Spleen (tissue), 11 donors: ENCODE measurements around the gene ADPRH. TPM values are rescaled to one million over a fixed set of nuclear protein-coding genes. Genes with fewer than 3 reads are reported as not detected.
"Not testable (repeated sequence)": the region's sequence is repeated elsewhere in the genome, so short reads cannot be mapped to it uniquely, and the experiment has no call there.

ENCODE experiments used
- DNase-seq: peaks from one replicate; pipeline ENCODE4 v3.0.0-alpha.2; 2020
- H3K27ac ChIP-seq, 8 donors: fragments of 200-600 bp; sonication (generic) in 7 of 8; 1 replicate in 4 of 8; 2 replicates in 4 of 8; pipeline versions ENCODE4 v1.5.0 to v1.8.0; 2016 to 2021; ENCODE audit warnings: inconsistent platforms in 4 of 8, mild to moderate bottlenecking in 4 of 8, moderate library complexity in 1 of 8
- H3K27me3 ChIP-seq, 7 donors: fragments of 200-600 bp; sonication (generic) in 6 of 7; replicated peaks in 1 of 7; 1 replicate in 4 of 7; 2 replicates in 3 of 7; pipeline versions ENCODE4 v1.5.0 to v1.8.0; 2016 to 2021; ENCODE audit warnings: inconsistent platforms in 3 of 7, mild to moderate bottlenecking in 1 of 7
- H3K36me3 ChIP-seq, 6 donors: fragments of 200-600 bp; sonication (generic) in 5 of 6; 1 replicate in 4 of 6; 2 replicates in 2 of 6; pipeline versions ENCODE4 v1.5.0 to v1.8.0; 2016 to 2021; ENCODE audit warnings: inconsistent platforms in 2 of 6
- H3K4me1 ChIP-seq, 6 donors: fragments of 200-600 bp; sonication (generic) in 5 of 6; 1 replicate in 3 of 6; 2 replicates in 3 of 6; pipeline versions ENCODE4 v1.5.0 to v1.8.0; 2016 to 2021; ENCODE audit warnings: inconsistent platforms in 3 of 6
- H3K4me3 ChIP-seq, 8 donors: fragments of 200-600 bp; sonication (generic) in 7 of 8; 1 replicate in 4 of 8; 2 replicates in 4 of 8; pipeline versions ENCODE4 v1.5.0 to v1.8.0; 2016 to 2021; ENCODE audit warnings: inconsistent platforms in 4 of 8, mild to moderate bottlenecking in 4 of 8, moderate library complexity in 2 of 8
- H3K9me3 ChIP-seq, 8 donors: fragments of 200-600 bp; sonication (generic) in 7 of 8; 1 replicate in 4 of 8; 2 replicates in 4 of 8; pipeline versions ENCODE4 v1.5.0 to v1.8.0; 2016 to 2021; ENCODE audit warnings: inconsistent platforms in 4 of 8
- CTCF ChIP-seq, 11 experiments: fragments of 200-600 bp in 7 of 11; fragments of 450-650 bp in 4 of 11; sonication (generic) in 4 of 11; IDR thresholded peaks in 8 of 11; conservative IDR thresholded peaks in 3 of 11; 1 replicate in 7 of 11; 2 replicates in 4 of 11; pipeline versions ENCODE4 v1.4.0 to v1.8.0; 2016 to 2021; ENCODE audit warnings: antibody characterized with exemption in 11 of 11, inconsistent platforms in 4 of 11, mild to moderate bottlenecking in 1 of 11
- POLR2A ChIP-seq, 3 donors: fragments of 450-650 bp; IDR thresholded peaks; one replicate each; pipeline ENCODE4 v1.5.1; 2017; ENCODE audit warnings: antibody characterized with exemption in 3 of 3, mild to moderate bottlenecking in 1 of 3
- POLR2AphosphoS5 ChIP-seq, 3 donors: sonication (generic); formaldehyde crosslinking; IDR thresholded peaks; one replicate each; pipeline ENCODE4 v1.5.1; 2017; ENCODE audit warnings: antibody characterized with exemption in 3 of 3
- WGBS, 5 donors: extraction: QIAGEN DNeasy Blood & Tissue Kit in 3 of 5; methylation state at CpG; one replicate each; pipeline versions ENCODE4 v1.1.5 to v1.1.7; 2013 to 2018; 5-methylcytosine and 5-hydroxymethylcytosine counted together
- intact Hi-C: fragments of 100-400 bp; cut with DNase I; formaldehyde crosslinking; loops from one replicate; pipeline ENCODE4 v1.15.0; 2023; ENCODE audit warnings: low total_unique reads
- polyA plus RNA-seq, 3 donors: library from polyadenylated mRNA; stranded (reverse); fragments of 200-250 nt; gene quantifications; one replicate each; pipeline ENCODE4 v1.2.1, GENCODE V29; 2013
- total RNA-seq, 7 donors: library from RNA; depleted of rRNA in 3 of 7; stranded (reverse); fragments of >200 nt in 3 of 7; fragmentation: NEBNext Ultra II Directional in 4 of 7; extraction: Animal tissue kit (Norgen Biotek cat#: 25700) in 4 of 7; gene quantifications; one replicate each; pipeline versions ENCODE4 v1.1.0 to v1.2.1, GENCODE V29; 2016 to 2021
- donor health status: healthy with polysubstance abuse.
- donor health status: DM: no; HTN: no; CAD: no; lungs with moderate emphysema.
- donor health status: DM: no; HTN: no; CAD: no.
- donor health status: Bipolar disorder and iron deficiency.
- donor health status: healthy.
- donor health status: DM: no; HTN: no; CAD: no.
- donor health status: DM: yes; HTN: yes; CAD: no.

Gene ADPRH
- total and polyA plus RNA-seq, 10 donors = 7.1 to 29.2 (median 18.1) TPM

- 25 to 41% (median 29%) methylated on average over 5 to 6 of the region's 6 CpGs for WGBS, 5 donors
- intact Hi-C loops = no loop called here
- Histone ChIP-seq H3K4me1 (peaks cover 0 to 27% (median 14%) of the 10 kb centered on the region in 6 donors), H3K4me3 (peak overlapping the region in 1 of 8 donors; percentile 8), H3K27ac (peak overlapping the region in 6 of 8 donors; percentile 6 to 80 (median 50)), H3K9me3 (no peaks in the 10 kb centered on the region), H3K36me3 (no peaks in the 10 kb centered on the region), H3K27me3 (no peaks in the 10 kb centered on the region)
- DNase-seq = no peak
- TF ChIP-seq POLR2A (IDR thresholded peaks at IDR 0.05) = no peak
- TF ChIP-seq POLR2AphosphoS5 (IDR thresholded peaks at IDR 0.05) = peak in 2 of 3 donors; percentile 60 to 64
- TF ChIP-seq CTCF (IDR thresholded peaks at IDR 0.05 in 8 of 11, conservative IDR thresholded peaks at IDR 0.05 in 3 of 11) = no peak
Observed at GRCh38 chr3:119562307-119562961, 16.9 kb upstream of the ADPRH start.

GRCh38 chr3:119563334-119563733 lies 16.0 kb upstream of the ADPRH start:
- H3K36me3 ChIP-seq, intact Hi-C loops, H3K9me3 ChIP-seq, DNase-seq, H3K27me3 ChIP-seq, H3K4me3 ChIP-seq, H3K27ac ChIP-seq: not testable (repeated sequence)
- peaks cover 0 to 27% (median 13%) of the 10 kb centered on the region in 6 donors for H3K4me1 ChIP-seq
- 69 to 92% (median 86%) methylated on average over 2 of the region's 2 CpGs for WGBS, 5 donors

- intact Hi-C loops = no loop called here
- WGBS, 5 donors = 86 to 92% (median 89%) methylated on average over 4 of the region's 4 CpGs
- H3K9me3 ChIP-seq = no peaks in the 10 kb centered on the region
- no peak for DNase-seq
- TF ChIP-seq POLR2AphosphoS5 (IDR thresholded peaks at IDR 0.05) = no peak
- no peak for TF ChIP-seq POLR2A (IDR thresholded peaks at IDR 0.05)
- TF ChIP-seq CTCF (IDR thresholded peaks at IDR 0.05 in 8 of 11, conservative IDR thresholded peaks at IDR 0.05 in 3 of 11) = no peak
- H3K4me1 ChIP-seq = peaks cover 0 to 30% (median 19%) of the 10 kb centered on the region in 6 donors
- H3K4me3 ChIP-seq = no peak overlapping the region
- no peaks in the 10 kb centered on the region for H3K27me3 ChIP-seq
- no peaks in the 10 kb centered on the region for H3K36me3 ChIP-seq
- peak overlapping the region in 4 of 8 donors; percentile 70 to 81 (median 74) for H3K27ac ChIP-seq
Observed at GRCh38 chr3:119569156-119569555, 10.1 kb upstream of the ADPRH start.

- WGBS, 5 donors = 25 to 54% (median 33%) methylated on average over 5 of the region's 5 CpGs
- peaks cover 0 to 30% (median 19%) of the 10 kb centered on the region in 6 donors for H3K4me1 ChIP-seq
- no peaks in the 10 kb centered on the region for H3K36me3 ChIP-seq
- intact Hi-C loops = no loop called here
- H3K4me3 ChIP-seq = no peak overlapping the region
- no peaks in the 10 kb centered on the region for H3K9me3 ChIP-seq
- DNase-seq = no peak
- TF ChIP-seq CTCF (IDR thresholded peaks at IDR 0.05 in 8 of 11, conservative IDR thresholded peaks at IDR 0.05 in 3 of 11) (no peak), POLR2AphosphoS5 (IDR thresholded peaks at IDR 0.05) (peak in 1 of 3 donors; percentile 35)
- peak overlapping the region in 7 of 8 donors; percentile 7 to 81 (median 70) for H3K27ac ChIP-seq
- H3K27me3 ChIP-seq = no peaks in the 10 kb centered on the region
Observed at GRCh38 chr3:119570229-119570628, 9.1 kb upstream of the ADPRH start.
